Activated CD8-positive, alpha-beta memory T cell treated with anti-CD3 and anti-CD28 coated beads for 4 hours (primary cell): Measurements from ENCODE around the gene ZFAND3.
"Not testable (repeated sequence)": the region's sequence is repeated elsewhere in the genome, so short reads cannot be mapped to it uniquely, and the experiment has no call there.

Source experiments
- DNase-seq, 2 donors: peaks; one replicate each; pipeline ENCODE4 v3.0.0-alpha.2; 2020; ENCODE audit warnings: low read depth in 2 of 2

ZFAND3 gene

GRCh38 chr6:37972994-37973757 lies 153.6 kb downstream of the ZFAND3 start:
- DNase-seq: no peak

GRCh38 chr6:37974381-37974780 lies 154.9 kb downstream of the ZFAND3 start:
- DNase-seq: no peak

DNA sequence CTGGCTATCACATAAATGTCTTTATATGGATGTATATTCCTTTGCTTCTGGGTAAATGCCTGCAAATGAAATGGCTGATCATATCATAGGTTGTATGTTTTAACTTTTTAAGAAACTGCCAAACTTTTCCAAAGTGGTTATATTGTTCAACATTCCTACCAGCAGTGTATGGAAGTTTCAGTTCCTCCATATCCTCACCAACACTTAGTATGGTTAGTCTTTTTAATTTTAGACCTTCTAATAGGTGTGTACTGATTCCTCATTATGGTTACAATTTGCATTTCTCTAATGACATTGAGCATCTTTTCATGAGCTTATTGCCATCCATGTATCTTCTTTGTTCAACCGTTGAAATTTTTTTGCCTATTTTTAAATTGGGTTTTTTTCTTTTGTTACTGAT lies 155.4 kb downstream of the ZFAND3 start:
- no peak for DNase-seq

DNA sequence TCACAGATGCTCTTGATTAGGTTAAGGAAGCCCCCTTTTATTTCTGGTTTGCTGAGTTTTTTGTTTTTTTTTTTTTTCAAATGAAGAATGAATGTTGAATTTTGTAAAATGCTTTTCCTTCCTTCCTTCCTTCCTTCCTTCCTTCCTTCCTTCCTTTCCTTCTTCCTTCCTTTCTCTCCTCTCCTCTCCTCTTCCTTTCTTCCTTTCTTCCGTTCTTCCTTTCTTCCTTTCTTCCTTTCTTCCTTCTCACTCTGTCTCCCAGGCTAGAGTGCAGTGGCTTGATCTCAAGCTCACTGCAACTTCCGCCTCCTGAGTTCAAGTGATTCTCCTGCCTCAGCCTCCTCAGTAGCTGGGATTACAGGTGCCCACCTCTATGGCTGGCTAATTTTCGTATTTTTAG lies 158.2 kb downstream of the ZFAND3 start:
- no peak for DNase-seq

GRCh38 chr6:37979392-37980221 lies 160.1 kb downstream of the ZFAND3 start:
- no peak for DNase-seq

- no peak for DNase-seq
These were observed 160.7 kb downstream of the ZFAND3 start for GRCh38 chr6:37980222-37980595.

GRCh38 chr6:37981626-37982025 lies 162.1 kb downstream of the ZFAND3 start:
- DNase-seq: no peak

- no peak for DNase-seq
These were observed 162.8 kb downstream of the ZFAND3 start for GRCh38 chr6:37982317-37982716.

DNA sequence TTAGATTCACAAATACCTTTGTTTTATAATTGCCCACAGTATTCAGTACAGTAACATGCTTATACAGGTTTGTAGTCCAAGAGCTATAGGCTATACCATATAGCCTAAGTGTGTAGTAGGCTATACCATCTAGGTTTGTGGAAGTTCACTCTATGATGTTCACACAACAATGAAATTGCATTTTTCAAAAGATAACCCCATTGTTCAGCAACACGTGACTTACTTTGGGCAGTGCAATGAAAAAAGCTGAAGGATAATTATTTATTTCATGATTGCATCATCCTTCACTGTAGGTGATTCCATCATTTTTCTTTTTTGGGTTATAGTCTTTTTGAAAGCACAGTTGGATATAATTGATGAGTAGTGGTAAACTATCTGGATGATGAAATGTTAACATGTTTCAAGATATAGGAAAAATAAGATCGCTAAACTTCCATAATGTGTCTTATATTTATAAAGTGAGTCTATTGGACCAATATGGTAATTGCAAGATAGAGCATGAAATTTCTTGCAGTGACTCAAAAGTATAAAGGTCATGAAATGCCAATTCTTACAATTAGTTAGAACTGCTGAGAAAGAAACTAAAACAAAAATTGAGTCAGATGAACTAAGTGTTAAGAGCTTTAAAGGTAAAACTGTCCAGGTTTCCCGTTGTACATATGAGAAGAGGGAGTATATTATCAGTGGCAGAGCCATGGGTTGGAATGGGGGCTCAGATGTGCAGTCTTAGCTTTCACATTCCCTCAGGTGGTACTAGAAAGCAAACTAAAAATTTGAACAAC lies 164.4 kb downstream of the ZFAND3 start:
- no peak for DNase-seq

DNA sequence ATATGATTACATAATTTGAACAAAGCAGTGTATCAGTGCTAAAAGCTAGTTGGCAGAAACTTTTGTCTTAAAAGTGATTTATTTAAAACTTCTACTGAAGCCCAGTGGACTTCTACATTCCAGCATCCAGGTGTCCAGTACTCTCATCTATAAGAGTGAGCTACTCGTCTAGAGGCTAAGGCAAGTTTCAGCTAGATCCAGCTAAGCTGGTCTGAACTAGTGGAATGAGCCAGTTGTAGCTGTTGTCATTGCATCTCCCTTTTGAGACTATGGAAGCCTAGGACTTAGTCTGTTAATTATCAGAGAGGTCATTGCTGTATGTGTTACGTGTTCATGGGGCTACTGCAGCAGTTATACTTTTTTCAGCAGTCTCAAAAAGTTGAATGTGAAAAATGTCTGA lies 165.1 kb downstream of the ZFAND3 start:
- no peak for DNase-seq

GRCh38 chr6:37985355-37985754 lies 165.8 kb downstream of the ZFAND3 start:
- DNase-seq: peak; percentile 13 to 37

- DNase-seq: no peak
These were observed 167.5 kb downstream of the ZFAND3 start for GRCh38 chr6:37987018-37987417.

DNA sequence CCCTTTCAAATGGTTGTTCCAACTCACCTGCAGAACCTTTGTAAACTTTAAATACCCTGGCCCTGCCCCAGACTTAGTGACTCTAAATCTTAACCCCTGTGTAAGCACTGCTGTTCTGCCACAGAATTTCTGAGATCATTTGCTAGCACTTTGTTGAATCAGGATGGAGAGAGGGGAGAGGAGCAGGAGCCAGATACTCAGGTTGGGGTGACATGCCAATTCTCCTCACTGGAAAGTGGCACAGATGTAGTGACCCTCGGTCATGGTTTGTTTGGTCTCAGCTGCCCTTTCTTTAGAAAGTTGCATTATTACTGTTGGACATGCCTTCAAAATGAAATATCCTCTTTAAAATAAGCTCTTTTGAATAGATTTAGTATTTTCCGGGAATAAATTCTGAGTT lies 168.0 kb downstream of the ZFAND3 start:
- no peak for DNase-seq

GRCh38 chr6:37988127-37988526 lies 168.6 kb downstream of the ZFAND3 start:
- no peak for DNase-seq

- no peak for DNase-seq
These were observed 169.2 kb downstream of the ZFAND3 start for GRCh38 chr6:37988696-37989095.

GRCh38 chr6:37990762-37991525 lies 171.4 kb downstream of the ZFAND3 start:
- DNase-seq: no peak

DNA sequence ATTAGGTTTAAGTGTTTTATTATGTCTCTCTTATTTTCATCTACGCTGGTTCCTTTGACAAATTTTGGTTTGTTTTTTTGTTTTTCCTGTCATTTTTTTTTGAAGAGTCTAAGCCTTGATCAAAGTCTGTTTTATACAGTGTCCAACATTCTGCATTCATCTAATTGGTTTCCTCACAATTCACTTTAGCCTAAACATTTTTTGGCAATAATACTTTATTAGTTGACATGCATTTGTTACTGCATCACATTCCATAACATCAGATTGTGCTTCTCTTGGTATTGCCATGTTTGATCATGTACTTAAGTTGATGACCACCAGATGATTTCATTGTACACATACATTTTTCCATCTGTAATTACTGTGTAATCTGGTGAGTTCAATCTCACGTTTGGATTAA lies 173.2 kb downstream of the ZFAND3 start:
- DNase-seq: no peak

GRCh38 chr6:37993194-37993593 lies 173.7 kb downstream of the ZFAND3 start:
- not testable (repeated sequence) for DNase-seq

DNA sequence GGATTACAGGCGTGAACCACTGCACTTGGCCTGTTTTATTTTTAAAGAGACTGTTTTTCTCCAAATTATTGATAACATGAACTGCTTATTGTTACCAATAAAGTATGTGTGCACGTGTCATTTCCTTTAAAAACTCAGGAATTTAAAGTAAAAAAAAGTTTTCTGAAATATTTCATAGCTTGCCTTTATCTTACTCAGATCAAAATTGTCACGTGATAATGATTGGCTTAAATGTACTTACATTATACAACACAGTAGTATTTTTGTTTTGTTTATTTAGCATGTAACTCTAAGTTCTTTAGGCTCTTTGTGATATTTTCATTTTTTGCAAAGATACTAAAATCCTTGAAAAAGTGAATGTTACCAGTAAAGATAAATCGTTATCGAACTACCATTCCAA lies 174.1 kb downstream of the ZFAND3 start:
- DNase-seq: no peak

DNA sequence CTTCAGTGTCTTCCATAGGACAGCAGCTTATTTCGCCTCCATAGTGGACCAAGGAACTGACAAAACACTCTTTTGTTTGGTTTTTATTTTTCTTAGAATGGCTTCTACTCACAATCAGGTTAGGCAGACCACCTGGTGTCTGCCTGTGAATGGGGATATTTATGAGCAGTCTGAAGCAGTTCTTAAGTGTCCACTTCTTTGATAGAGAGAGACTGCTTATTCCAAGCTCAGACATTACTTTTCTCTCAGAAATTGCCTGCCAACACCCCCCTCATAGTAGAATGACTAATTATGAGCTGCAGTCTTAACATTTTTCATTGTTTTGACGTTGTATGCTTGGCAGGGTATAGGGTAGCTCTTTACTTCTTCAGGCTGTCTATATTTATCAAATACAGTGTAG lies 174.7 kb downstream of the ZFAND3 start:
- no peak for DNase-seq

DNA sequence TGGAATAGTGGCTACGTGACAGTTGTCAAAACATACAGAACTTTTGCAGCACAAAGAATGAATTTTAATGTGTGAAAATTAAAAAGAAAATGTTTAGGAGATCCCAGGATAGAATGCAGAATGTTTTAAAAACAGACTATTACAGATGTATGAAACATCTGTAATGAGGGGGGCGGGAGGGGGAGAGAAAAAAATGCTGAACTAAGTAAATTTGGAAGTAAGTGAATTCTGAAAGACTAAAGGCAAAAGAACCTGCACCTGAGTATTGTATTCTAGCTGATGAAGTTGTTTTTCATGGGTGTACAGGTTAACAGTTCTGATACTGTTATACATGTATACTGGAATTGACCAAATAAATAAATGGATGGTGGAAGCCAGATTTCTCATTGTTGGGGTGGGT lies 178.8 kb downstream of the ZFAND3 start:
- no peak for DNase-seq

DNA sequence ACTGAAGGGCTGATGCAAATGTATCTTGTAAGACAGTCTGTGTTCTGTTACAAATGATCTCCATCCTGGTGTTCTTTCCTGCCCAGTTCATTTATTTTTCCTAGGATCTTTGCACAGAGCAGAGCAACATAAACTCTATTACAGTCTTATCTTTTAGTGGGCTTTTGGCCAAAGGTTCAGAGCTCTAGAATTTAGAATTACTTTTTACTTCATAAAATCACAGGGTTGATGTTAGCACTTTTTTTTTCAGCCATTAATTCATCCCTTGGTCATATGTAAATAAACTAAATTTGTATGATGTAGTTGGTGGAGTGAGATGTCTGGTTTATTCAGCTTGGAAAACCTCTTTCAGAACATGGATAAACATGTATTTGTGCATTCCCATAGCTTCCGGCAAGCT lies 181.9 kb downstream of the ZFAND3 start:
- no peak for DNase-seq
